Endodermal cell (in vitro differentiated cells): ENCODE measurements around the gene HSD17B3. TPM values are rescaled to one million over a fixed set of nuclear protein-coding genes. Genes with fewer than 3 reads are reported as not detected.

Experiments used
- DNase-seq: peaks from one replicate; pipeline ENCODE4 v3.0.0-alpha.2; 2017
- H3K27ac ChIP-seq: 2 replicates; pipeline ENCODE4 v1.5.1; 2013; ENCODE audit warnings: mild to moderate bottlenecking, low read depth, low read length, moderate library complexity
- H3K27me3 ChIP-seq: 2 replicates; pipeline ENCODE4 v1.6.1; 2013; ENCODE audit warnings: mild to moderate bottlenecking, low read length, moderate library complexity; ENCODE audit not compliant: insufficient read depth, control insufficient read depth, poor library complexity, severe bottlenecking
- H3K36me3 ChIP-seq: 2 replicates; pipeline ENCODE4 v1.7.0; 2013; ENCODE audit warnings: mild to moderate bottlenecking, low read length, moderate library complexity; ENCODE audit not compliant: control insufficient read depth, insufficient read depth
- H3K4me1 ChIP-seq: one replicate; pipeline ENCODE4 v1.7.0; 2013; ENCODE audit warnings: low read length; ENCODE audit not compliant: control insufficient read depth, insufficient read depth
- H3K4me3 ChIP-seq: 2 replicates; pipeline ENCODE4 v1.5.1; 2013; ENCODE audit warnings: mild to moderate bottlenecking, low read length, moderate library complexity
- H3K9ac ChIP-seq: 2 replicates; pipeline ENCODE4 v1.6.1; 2013; ENCODE audit warnings: mild to moderate bottlenecking, low read length, moderate library complexity; ENCODE audit not compliant: poor library complexity, severe bottlenecking; ENCODE audit errors: extremely low read depth
- H3K9me3 ChIP-seq: 2 replicates; pipeline ENCODE4 v1.6.1; 2013; ENCODE audit warnings: mild to moderate bottlenecking, low read length, moderate library complexity; ENCODE audit not compliant: control insufficient read depth
- H3K27ac Mint-ChIP-seq: 2 replicates; pipeline ENCODE4 v1.8.0; 2020; ENCODE audit warnings: mixed read lengths
- H3K27me3 Mint-ChIP-seq: 2 replicates; pipeline ENCODE4 v1.8.0; 2021; ENCODE audit warnings: mild to moderate bottlenecking, mixed read lengths; ENCODE audit not compliant: insufficient read depth
- H3K36me3 Mint-ChIP-seq: 2 replicates; pipeline ENCODE4 v1.8.0; 2020; ENCODE audit warnings: low read depth, mixed read lengths
- H3K4me1 Mint-ChIP-seq: 2 replicates; pipeline ENCODE4 v1.8.0; 2020; ENCODE audit warnings: mixed read lengths
- H3K4me3 Mint-ChIP-seq: 2 replicates; pipeline ENCODE4 v1.8.0; 2020; ENCODE audit warnings: mild to moderate bottlenecking, moderate library complexity, mixed read lengths
- H3K9me3 Mint-ChIP-seq: 2 replicates; pipeline ENCODE4 v1.8.0; 2020; ENCODE audit warnings: mild to moderate bottlenecking, mixed read lengths
- CTCF ChIP-seq: fragments of 200-600 bp; sonication (generic); conservative IDR thresholded peaks from 2 replicates; pipeline ENCODE4 v1.5.0; 2021; ENCODE audit warnings: antibody characterized with exemption, mild to moderate bottlenecking
- WGBS, 2 experiments: methylation state at CpG; one replicate each; pipeline versions ENCODE4 v1.1.5 to v1.1.7; 2013; ENCODE audit warnings: missing lambda C conversion rate in 2 of 2, mixed read lengths in 1 of 2; ENCODE audit not compliant: insufficient coverage in 1 of 2, insufficient read length in 1 of 2; 5-methylcytosine and 5-hydroxymethylcytosine counted together
- total RNA-seq, 2 donors: library from RNA; stranded (reverse); fragmentation: NEBNext Ultra II Directional in 1 of 2; extraction: Animal tissue kit (Norgen Biotek cat#: 25700) in 1 of 2; gene quantifications; 2 replicates in 1 of 2; 3 replicates in 1 of 2; pipeline ENCODE4 v1.2.1, GENCODE V29; 2021

HSD17B3 gene
- total RNA-seq, 2 donors from 2014 or later, result 0.40 TPM; not detected in 1

- Mint-ChIP-seq H3K4me1 (no peaks in the 10 kb centered on the region), H3K36me3 (no peaks in the 10 kb centered on the region), H3K4me3 (no peak overlapping the region), H3K27ac (no peak overlapping the region), H3K27me3 (peaks cover 1% of the 10 kb centered on the region), H3K9me3 (no peaks in the 10 kb centered on the region)
- H3K4me1 ChIP-seq, result no peaks in the 10 kb centered on the region
- peak; percentile 72 for DNase-seq
- no peaks in the 10 kb centered on the region for H3K36me3 ChIP-seq
- H3K27ac ChIP-seq, result no peak overlapping the region
- no peaks in the 10 kb centered on the region for H3K27me3 ChIP-seq
- no peak overlapping the region for H3K4me3 ChIP-seq
- H3K9me3 ChIP-seq, result peaks cover 8% of the 10 kb centered on the region
- WGBS, 2 experiments, result 89 to 92% methylated on average over 4 to 7 of the region's 7 CpGs
- peak; percentile 64 for TF ChIP-seq CTCF
- H3K9ac ChIP-seq, result no peak overlapping the region
These were observed 56.6 kb downstream of the HSD17B3 start for GRCh38 chr9:96245399-96245798.

- no peaks in the 10 kb centered on the region for H3K27me3 ChIP-seq
- TF ChIP-seq CTCF, result no peak
- WGBS, 2 experiments, result 85 to 96% methylated on average over 4 to 6 of the region's 6 CpGs
- peaks cover 8% of the 10 kb centered on the region for H3K9me3 ChIP-seq
- H3K9me3 Mint-ChIP-seq, result no peaks in the 10 kb centered on the region
- no peaks in the 10 kb centered on the region for H3K36me3 Mint-ChIP-seq
- H3K27ac ChIP-seq, result no peak overlapping the region
- no peaks in the 10 kb centered on the region for H3K36me3 ChIP-seq
- no peak overlapping the region for H3K27ac Mint-ChIP-seq
- no peaks in the 10 kb centered on the region for H3K4me1 ChIP-seq
- H3K9ac ChIP-seq, result no peak overlapping the region
- peak; percentile 20 for DNase-seq
- no peak overlapping the region for H3K4me3 Mint-ChIP-seq
- no peaks in the 10 kb centered on the region for H3K4me1 Mint-ChIP-seq
- peaks cover 2% of the 10 kb centered on the region for H3K27me3 Mint-ChIP-seq
- no peak overlapping the region for H3K4me3 ChIP-seq
These were observed 58.2 kb downstream of the HSD17B3 start for GRCh38 chr9:96243778-96244177.

GRCh38 chr9:96242811-96243210, 59.2 kb downstream of the HSD17B3 start:
- DNase-seq, result peak; percentile 17
- H3K36me3 ChIP-seq, result no peaks in the 10 kb centered on the region
- Mint-ChIP-seq H3K4me1 (no peaks in the 10 kb centered on the region), H3K27ac (no peak overlapping the region), H3K36me3 (no peaks in the 10 kb centered on the region), H3K9me3 (no peaks in the 10 kb centered on the region), H3K4me3 (no peak overlapping the region), H3K27me3 (peaks cover 2% of the 10 kb centered on the region)
- H3K4me1 ChIP-seq, result no peaks in the 10 kb centered on the region
- H3K27me3 ChIP-seq, result no peaks in the 10 kb centered on the region
- TF ChIP-seq CTCF, result no peak
- H3K9ac ChIP-seq, result no peak overlapping the region
- H3K27ac ChIP-seq, result peak overlapping the region; percentile 51
- no peak overlapping the region for H3K4me3 ChIP-seq
- H3K9me3 ChIP-seq, result peaks cover 8% of the 10 kb centered on the region
- WGBS, 2 experiments, result 90 to 92% methylated on average over 4 of the region's 4 CpGs
